Left ventricle myocardium inferior (tissue), 1 donor: ENCODE data around the gene MX2. TPM values are rescaled to one million over a fixed set of nuclear protein-coding genes. Genes with fewer than 3 reads are reported as not detected.
A peak's percentile ranks its signal among the peaks of the same experiment; 100 is the strongest.

ENCODE experiments used
- DNase-seq: peaks from one replicate; pipeline ENCODE4 v3.0.0-alpha.2; 2020
- H3K27ac ChIP-seq: fragments of 200-600 bp; replicated peaks from 2 replicates; pipeline ENCODE4 v1.8.0; 2021
- H3K27me3 ChIP-seq: fragments of 200-600 bp; 2 replicates; pipeline ENCODE4 v1.8.0; 2021; ENCODE audit warnings: low read depth
- H3K36me3 ChIP-seq: fragments of 200-600 bp; 2 replicates; pipeline ENCODE4 v1.8.0; 2021
- H3K4me1 ChIP-seq: fragments of 200-600 bp; 2 replicates; pipeline ENCODE4 v1.8.0; 2021
- H3K4me3 ChIP-seq: fragments of 200-600 bp; 2 replicates; pipeline ENCODE4 v1.8.0; 2021; ENCODE audit warnings: mild to moderate bottlenecking, moderate library complexity
- H3K9me3 ChIP-seq: fragments of 200-600 bp; replicated peaks from 2 replicates; pipeline ENCODE4 v1.8.0; 2021
- CTCF ChIP-seq: fragments of 200-600 bp; IDR thresholded peaks from 2 replicates; pipeline ENCODE4 v1.8.0; 2021; ENCODE audit warnings: antibody characterized with exemption, mild to moderate bottlenecking, borderline replicate concordance
- intact Hi-C: fragments of 100-400 bp; cut with micrococcal nuclease; formaldehyde crosslinking; loops from one replicate; pipeline ENCODE4 v1.11.0; 2022
- total RNA-seq: library from RNA; stranded (reverse); fragmentation: NEBNext Ultra II Directional; extraction: Animal tissue kit (Norgen Biotek cat#: 25700); gene quantifications from one replicate; pipeline ENCODE4 v1.2.1, GENCODE V29; 2021
- donor health status: DM: no; HTN: yes; CAD: no; lungs with severe emphysema.

Gene MX2
- total RNA-seq, 1 donor from 2014 or later, result 5.4 TPM

- peak overlapping the region; percentile 89 for H3K27ac ChIP-seq
- peak overlapping the region; percentile 63 for H3K4me3 ChIP-seq
- peaks cover 40% of the 10 kb centered on the region for H3K4me1 ChIP-seq
Measured at GRCh38 chr21:41363370-41364270, 1.8 kb downstream of the MX2 start.

GRCh38 chr21:41364308-41364707 lies 2.5 kb downstream of the MX2 start:
- Histone ChIP-seq H3K27ac (no peak overlapping the region), H3K9me3 (no peaks in the 10 kb centered on the region)
- intact Hi-C loops, result no loop called here

More at GRCh38 chr21:41363370-41364270, 1.8 kb downstream of the MX2 start:
- Histone ChIP-seq H3K36me3 (no peaks in the 10 kb centered on the region), H3K9me3 (no peaks in the 10 kb centered on the region), H3K27me3 (peaks cover 42% of the 10 kb centered on the region)
- no peak for TF ChIP-seq CTCF
- intact Hi-C loops, result no loop called here
- DNase-seq, result no peak

GRCh38 chr21:41365377-41366107 lies 3.7 kb downstream of the MX2 start:
- DNase-seq, result no peak
- peaks cover 49% of the 10 kb centered on the region for H3K4me1 ChIP-seq
- no peak for TF ChIP-seq CTCF
- H3K27ac ChIP-seq, result no peak overlapping the region
- intact Hi-C loops, result no loop called here
- H3K36me3 ChIP-seq, result no peaks in the 10 kb centered on the region
- H3K4me3 ChIP-seq, result no peak overlapping the region
- no peaks in the 10 kb centered on the region for H3K9me3 ChIP-seq
- peaks cover 54% of the 10 kb centered on the region for H3K27me3 ChIP-seq

More at GRCh38 chr21:41364308-41364707, 2.5 kb downstream of the MX2 start:
- peaks cover 47% of the 10 kb centered on the region for H3K4me1 ChIP-seq
- H3K4me3 ChIP-seq, result no peak overlapping the region
- peaks cover 48% of the 10 kb centered on the region for H3K27me3 ChIP-seq
- no peak for DNase-seq
- no peak for TF ChIP-seq CTCF
- no peaks in the 10 kb centered on the region for H3K36me3 ChIP-seq

GRCh38 chr21:41366522-41367151 lies 4.8 kb downstream of the MX2 start:
- intact Hi-C loops, result no loop called here
- H3K36me3 ChIP-seq, result no peaks in the 10 kb centered on the region
- no peak overlapping the region for H3K4me3 ChIP-seq
- TF ChIP-seq CTCF, result no peak
- peaks cover 57% of the 10 kb centered on the region for H3K4me1 ChIP-seq
- DNase-seq, result no peak
- peaks cover 54% of the 10 kb centered on the region for H3K27me3 ChIP-seq
- H3K27ac ChIP-seq, result peak overlapping the region; percentile 76
- no peaks in the 10 kb centered on the region for H3K9me3 ChIP-seq

GRCh38 chr21:41367301-41367944 lies 5.6 kb downstream of the MX2 start:
- Histone ChIP-seq H3K27me3 (peaks cover 54% of the 10 kb centered on the region), H3K36me3 (no peaks in the 10 kb centered on the region), H3K9me3 (no peaks in the 10 kb centered on the region), H3K27ac (peak overlapping the region; percentile 76), H3K4me3 (no peak overlapping the region), H3K4me1 (peaks cover 57% of the 10 kb centered on the region)
- no peak for DNase-seq
- intact Hi-C loops, result no loop called here
- no peak for TF ChIP-seq CTCF
